ENCODE data around the gene ZNF32.

Gene ZNF32

GRCh38 chr10:43682956-43683355, 34.3 kb upstream of the ZNF32 start:
- CTCF ChIA-PET, result interaction anchor here (1.0 to 3.1 kb wide), 14 partner anchors 9 to 1178 kb away, joined by 3 to 25 read pairs (median 5); no protein-coding TSS in a partner anchor

GRCh38 chr10:43681721-43682120, 33.0 kb upstream of the ZNF32 start:
- CTCF ChIA-PET, result interaction anchor here (1.9 to 3.1 kb wide), 2 partner anchors 8 to 704 kb away, joined by 7 to 25 read pairs; no protein-coding TSS in a partner anchor
- TF ChIP-seq CTCF (IDR thresholded peaks at IDR 0.05; ENCODE audit: control extremely low read depth, extremely low read depth, low read depth, missing control alignments), result no peak
- POLR2A ChIA-PET, result no interaction called here
- DNase-seq (ENCODE audit: extremely low spot score), result no peak

More at GRCh38 chr10:43682956-43683355, 34.3 kb upstream of the ZNF32 start:
- no peak for DNase-seq (ENCODE audit: extremely low spot score)
- POLR2A ChIA-PET, result no interaction called here
- no peak for TF ChIP-seq CTCF (IDR thresholded peaks at IDR 0.05; ENCODE audit: control extremely low read depth, extremely low read depth, low read depth, missing control alignments)

- no peak for DNase-seq (ENCODE audit: extremely low spot score)
- CTCF ChIA-PET, result interaction anchor here (0.9 to 1.3 kb wide), 2 partner anchors 9 to 687 kb away, joined by 4 to 8 read pairs; no protein-coding TSS in a partner anchor
- POLR2A ChIA-PET, result no interaction called here
- no peak for TF ChIP-seq CTCF (IDR thresholded peaks at IDR 0.05; ENCODE audit: control extremely low read depth, extremely low read depth, low read depth, missing control alignments)
Measured at GRCh38 chr10:43681220-43681619, 32.5 kb upstream of the ZNF32 start.

- no peak for DNase-seq (ENCODE audit: extremely low spot score)
- no peak for TF ChIP-seq CTCF (IDR thresholded peaks at IDR 0.05; ENCODE audit: control extremely low read depth, extremely low read depth, low read depth, missing control alignments)
- ChIA-PET CTCF (interaction anchor here (0.7 to 1.3 kb wide), 3 partner anchors 10 to 1016 kb away, joined by 3 to 8 read pairs (median 4); no protein-coding TSS in a partner anchor), POLR2A (no interaction called here)
Measured at GRCh38 chr10:43680035-43680434, 31.4 kb upstream of the ZNF32 start.

- POLR2A ChIA-PET, result no interaction called here
- CTCF ChIA-PET, result no interaction called here
- TF ChIP-seq CTCF (IDR thresholded peaks at IDR 0.05; ENCODE audit: control extremely low read depth, extremely low read depth, low read depth, missing control alignments), result no peak
- DNase-seq (ENCODE audit: extremely low spot score), result no peak
Measured at GRCh38 chr10:43679509-43679908, 30.8 kb upstream of the ZNF32 start.

DNA sequence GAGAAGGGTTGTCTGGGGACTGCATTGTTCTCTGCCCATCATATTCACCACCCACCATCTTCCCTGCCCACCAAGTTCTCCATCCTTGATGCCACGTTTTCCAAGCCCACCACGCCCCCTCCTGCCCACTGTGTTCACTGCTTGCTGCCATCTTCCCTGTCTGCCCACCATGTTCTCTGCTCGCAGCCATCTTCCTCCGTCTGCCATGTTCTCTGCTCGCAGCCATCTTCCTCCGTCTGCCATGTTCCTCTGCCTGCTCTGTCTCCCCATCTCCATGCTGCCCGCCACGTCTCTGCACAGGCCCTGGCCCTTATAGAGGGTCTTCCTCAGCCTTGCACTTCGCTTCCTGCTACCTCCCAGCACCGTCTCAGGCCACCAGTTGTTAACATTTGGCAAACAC, 30.0 kb upstream of the ZNF32 start:
- POLR2A ChIA-PET, result no interaction called here
- no peak for TF ChIP-seq CTCF (IDR thresholded peaks at IDR 0.05; ENCODE audit: control extremely low read depth, extremely low read depth, low read depth, missing control alignments)
- CTCF ChIA-PET, result no interaction called here
- no peak for DNase-seq (ENCODE audit: extremely low spot score)
